Measurements from ENCODE around the gene ACTR3.
A peak's percentile ranks its signal among the peaks of the same experiment; 100 is the strongest.

GRCh38 chr2:113889471-113890252 is at the start of gene ACTR3:
- TF ChIP-seq CTCF (IDR thresholded peaks at IDR 0.05) (peak in 2 of 3 experiments; percentile 9), POLR2A (IDR thresholded peaks at IDR 0.05; ENCODE audit: low read depth) (peak; percentile 58), EP300 (IDR thresholded peaks at IDR 0.05) (no peak), POLR2AphosphoS5 (IDR thresholded peaks at IDR 0.05) (peak; percentile 94 to 99)
